ENCODE data around the gene GALNT12.

Gene GALNT12

GRCh38 chr9:98861781-98862504, 54.5 kb downstream of the GALNT12 start:
- no peaks in the 10 kb centered on the region for H3K36me3 ChIP-seq (ENCODE audit: control insufficient read depth, insufficient read depth, low read length)
- no peak overlapping the region for H3K4me3 ChIP-seq (ENCODE audit: extremely low read depth, insufficient read depth, low read length, poor library complexity, severe bottlenecking)
- H3K4me1 ChIP-seq (ENCODE audit: control insufficient read depth, insufficient read depth, low read length, poor library complexity, severe bottlenecking) = no peaks in the 10 kb centered on the region
- H3K9me3 ChIP-seq (ENCODE audit: control insufficient read depth, low read length) = no peaks in the 10 kb centered on the region
- no peak overlapping the region for H3K27ac ChIP-seq (ENCODE audit: low read depth, low read length, severe bottlenecking)
- 80 to 98% methylated on average over 5 of the region's 8 CpGs for WGBS, 2 experiments (ENCODE audit: insufficient coverage in 2 of 2)

- Histone ChIP-seq H3K4me1 (ENCODE audit: control insufficient read depth, insufficient read depth, low read length, poor library complexity, severe bottlenecking) (no peaks in the 10 kb centered on the region), H3K27ac (ENCODE audit: low read depth, low read length, severe bottlenecking) (no peak overlapping the region), H3K4me3 (ENCODE audit: extremely low read depth, insufficient read depth, low read length, poor library complexity, severe bottlenecking) (no peak overlapping the region), H3K36me3 (ENCODE audit: control insufficient read depth, insufficient read depth, low read length) (no peaks in the 10 kb centered on the region), H3K9me3 (ENCODE audit: control insufficient read depth, low read length) (no peaks in the 10 kb centered on the region)
- WGBS, 2 experiments (ENCODE audit: insufficient coverage in 2 of 2) = 60 to 80% methylated on average over 1 to 4 of the region's 4 CpGs
Observed at GRCh38 chr9:98862936-98863335, 55.5 kb downstream of the GALNT12 start.

GRCh38 chr9:98864281-98865174, 57.1 kb downstream of the GALNT12 start:
- H3K36me3 ChIP-seq (ENCODE audit: control insufficient read depth, insufficient read depth, low read length) = no peaks in the 10 kb centered on the region
- no peaks in the 10 kb centered on the region for H3K4me1 ChIP-seq (ENCODE audit: control insufficient read depth, insufficient read depth, low read length, poor library complexity, severe bottlenecking)
- peaks cover 4% of the 10 kb centered on the region for H3K9me3 ChIP-seq (ENCODE audit: control insufficient read depth, low read length)
- 97 to 98% methylated on average over 5 to 7 of the region's 7 CpGs for WGBS, 2 experiments (ENCODE audit: insufficient coverage in 2 of 2)
- no peak overlapping the region for H3K4me3 ChIP-seq (ENCODE audit: extremely low read depth, insufficient read depth, low read length, poor library complexity, severe bottlenecking)
- no peak overlapping the region for H3K27ac ChIP-seq (ENCODE audit: low read depth, low read length, severe bottlenecking)

GRCh38 chr9:98865284-98865875, 57.9 kb downstream of the GALNT12 start:
- Histone ChIP-seq H3K27ac (ENCODE audit: low read depth, low read length, severe bottlenecking) (no peak overlapping the region), H3K4me1 (ENCODE audit: control insufficient read depth, insufficient read depth, low read length, poor library complexity, severe bottlenecking) (no peaks in the 10 kb centered on the region)
- WGBS, 2 experiments (ENCODE audit: insufficient coverage in 2 of 2) = 90% methylated on average over 2 of the region's 5 CpGs; no CpG with 5 or more reads in 1 of the 2 experiments

GRCh38 chr9:98866435-98867102, 59.1 kb downstream of the GALNT12 start:
- H3K9me3 ChIP-seq (ENCODE audit: control insufficient read depth, low read length) = peaks cover 4% of the 10 kb centered on the region
- H3K27ac ChIP-seq (ENCODE audit: low read depth, low read length, severe bottlenecking) = no peak overlapping the region
- H3K4me3 ChIP-seq (ENCODE audit: extremely low read depth, insufficient read depth, low read length, poor library complexity, severe bottlenecking) = no peak overlapping the region
- no peaks in the 10 kb centered on the region for H3K36me3 ChIP-seq (ENCODE audit: control insufficient read depth, insufficient read depth, low read length)
- WGBS, 2 experiments (ENCODE audit: insufficient coverage in 2 of 2) = 57 to 83% methylated on average over 2 to 6 of the region's 6 CpGs
- H3K4me1 ChIP-seq (ENCODE audit: control insufficient read depth, insufficient read depth, low read length, poor library complexity, severe bottlenecking) = no peaks in the 10 kb centered on the region

More at GRCh38 chr9:98865284-98865875, 57.9 kb downstream of the GALNT12 start:
- Histone ChIP-seq H3K4me3 (ENCODE audit: extremely low read depth, insufficient read depth, low read length, poor library complexity, severe bottlenecking) (no peak overlapping the region), H3K36me3 (ENCODE audit: control insufficient read depth, insufficient read depth, low read length) (no peaks in the 10 kb centered on the region), H3K9me3 (ENCODE audit: control insufficient read depth, low read length) (peaks cover 4% of the 10 kb centered on the region)

GRCh38 chr9:98867103-98867428, 59.6 kb downstream of the GALNT12 start:
- 100% methylated on average over 1 of the region's 1 CpG for WGBS, 2 experiments (ENCODE audit: insufficient coverage in 2 of 2)
- peaks cover 4% of the 10 kb centered on the region for H3K9me3 ChIP-seq (ENCODE audit: control insufficient read depth, low read length)
- no peak overlapping the region for H3K4me3 ChIP-seq (ENCODE audit: extremely low read depth, insufficient read depth, low read length, poor library complexity, severe bottlenecking)
- H3K4me1 ChIP-seq (ENCODE audit: control insufficient read depth, insufficient read depth, low read length, poor library complexity, severe bottlenecking) = no peaks in the 10 kb centered on the region
- no peak overlapping the region for H3K27ac ChIP-seq (ENCODE audit: low read depth, low read length, severe bottlenecking)
- no peaks in the 10 kb centered on the region for H3K36me3 ChIP-seq (ENCODE audit: control insufficient read depth, insufficient read depth, low read length)

GRCh38 chr9:98867429-98868168, 60.1 kb downstream of the GALNT12 start:
- Histone ChIP-seq H3K4me3 (ENCODE audit: extremely low read depth, insufficient read depth, low read length, poor library complexity, severe bottlenecking) (no peak overlapping the region), H3K36me3 (ENCODE audit: control insufficient read depth, insufficient read depth, low read length) (no peaks in the 10 kb centered on the region), H3K27ac (ENCODE audit: low read depth, low read length, severe bottlenecking) (no peak overlapping the region), H3K4me1 (ENCODE audit: control insufficient read depth, insufficient read depth, low read length, poor library complexity, severe bottlenecking) (no peaks in the 10 kb centered on the region), H3K9me3 (ENCODE audit: control insufficient read depth, low read length) (peaks cover 4% of the 10 kb centered on the region)
- WGBS, 2 experiments (ENCODE audit: insufficient coverage in 2 of 2) = 80 to 90% methylated on average over 1 to 2 of the region's 4 CpGs

- Histone ChIP-seq H3K27ac (ENCODE audit: low read depth, low read length, severe bottlenecking) (no peak overlapping the region), H3K4me3 (ENCODE audit: extremely low read depth, insufficient read depth, low read length, poor library complexity, severe bottlenecking) (no peak overlapping the region), H3K9me3 (ENCODE audit: control insufficient read depth, low read length) (peaks cover 4% of the 10 kb centered on the region), H3K4me1 (ENCODE audit: control insufficient read depth, insufficient read depth, low read length, poor library complexity, severe bottlenecking) (no peaks in the 10 kb centered on the region), H3K36me3 (ENCODE audit: control insufficient read depth, insufficient read depth, low read length) (no peaks in the 10 kb centered on the region)
- 86 to 93% methylated on average over 4 to 5 of the region's 8 CpGs for WGBS, 2 experiments (ENCODE audit: insufficient coverage in 2 of 2)
Observed at GRCh38 chr9:98869078-98869745, 61.7 kb downstream of the GALNT12 start.

GRCh38 chr9:98869866-98870265, 62.4 kb downstream of the GALNT12 start:
- Histone ChIP-seq H3K4me1 (ENCODE audit: control insufficient read depth, insufficient read depth, low read length, poor library complexity, severe bottlenecking) (no peaks in the 10 kb centered on the region), H3K4me3 (ENCODE audit: extremely low read depth, insufficient read depth, low read length, poor library complexity, severe bottlenecking) (no peak overlapping the region), H3K36me3 (ENCODE audit: control insufficient read depth, insufficient read depth, low read length) (no peaks in the 10 kb centered on the region), H3K9me3 (ENCODE audit: control insufficient read depth, low read length) (peaks cover 4% of the 10 kb centered on the region), H3K27ac (ENCODE audit: low read depth, low read length, severe bottlenecking) (no peak overlapping the region)
- 86% methylated on average over 1 of the region's 3 CpGs; no CpG with 5 or more reads in 1 of the 2 experiments for WGBS, 2 experiments (ENCODE audit: insufficient coverage in 2 of 2)
